Peyer's patch (tissue), 4 donors: ENCODE results near the gene ZBTB24. TPM values are rescaled to one million over a fixed set of nuclear protein-coding genes. Genes with fewer than 3 reads are reported as not detected.

ENCODE experiments used
- DNase-seq, 3 donors: peaks; one replicate each; pipeline ENCODE4 v3.0.0-alpha.2; 2017 to 2019
- H3K27ac ChIP-seq, 4 donors: fragments of 200-600 bp; sonication (generic); one replicate each; pipeline ENCODE4 v1.5.1; 2016 to 2019
- H3K27me3 ChIP-seq, 2 donors: fragments of 200-600 bp; sonication (generic); one replicate each; pipeline ENCODE4 v1.5.1; 2019
- H3K36me3 ChIP-seq, 3 donors: fragments of 200-600 bp; sonication (generic); one replicate each; pipeline ENCODE4 v1.5.1; 2016 to 2019
- H3K4me1 ChIP-seq, 4 donors: fragments of 200-600 bp; sonication (generic); one replicate each; pipeline ENCODE4 v1.5.1; 2016 to 2019
- H3K4me3 ChIP-seq, 4 donors: fragments of 200-600 bp; sonication (generic); 1 replicate in 3 of 4; 2 replicates in 1 of 4; pipeline ENCODE4 v1.5.1; 2016 to 2019; ENCODE audit warnings: mild to moderate bottlenecking in 1 of 4
- H3K9me3 ChIP-seq, 4 donors: fragments of 200-600 bp; sonication (generic); one replicate each; pipeline ENCODE4 v1.5.1; 2016 to 2019; ENCODE audit warnings: mild to moderate bottlenecking in 1 of 4
- POLR2A ChIP-seq, 2 donors: fragments of 450-650 bp; IDR thresholded peaks; one replicate each; pipeline ENCODE4 v1.5.1; 2017; ENCODE audit warnings: antibody characterized with exemption in 2 of 2, mild to moderate bottlenecking in 2 of 2, moderate library complexity in 2 of 2
- total RNA-seq, 4 donors: library from RNA; depleted of rRNA; stranded (reverse); fragments of >200 nt; gene quantifications; one replicate each; pipeline ENCODE4 v1.1.0, GENCODE V29; 2016
- TF ChIP-seq, protein P1 (sequence below), 6 experiments: fragments of 450-650 bp in 4 of 6; fragments of 200-600 bp in 2 of 6; sonication (generic) in 1 of 6; IDR thresholded peaks; one replicate each; pipeline ENCODE4 v1.5.1; 2017 to 2019; ENCODE audit warnings: antibody characterized with exemption in 6 of 6, mild to moderate bottlenecking in 3 of 6, moderate library complexity in 1 of 6

ZBTB24 gene
- total RNA-seq = 10 to 100 TPM in 2 of 4 donors, 1 to 10 TPM in 2; 6.7 to 11.6 (median 9.1) TPM

DNA sequence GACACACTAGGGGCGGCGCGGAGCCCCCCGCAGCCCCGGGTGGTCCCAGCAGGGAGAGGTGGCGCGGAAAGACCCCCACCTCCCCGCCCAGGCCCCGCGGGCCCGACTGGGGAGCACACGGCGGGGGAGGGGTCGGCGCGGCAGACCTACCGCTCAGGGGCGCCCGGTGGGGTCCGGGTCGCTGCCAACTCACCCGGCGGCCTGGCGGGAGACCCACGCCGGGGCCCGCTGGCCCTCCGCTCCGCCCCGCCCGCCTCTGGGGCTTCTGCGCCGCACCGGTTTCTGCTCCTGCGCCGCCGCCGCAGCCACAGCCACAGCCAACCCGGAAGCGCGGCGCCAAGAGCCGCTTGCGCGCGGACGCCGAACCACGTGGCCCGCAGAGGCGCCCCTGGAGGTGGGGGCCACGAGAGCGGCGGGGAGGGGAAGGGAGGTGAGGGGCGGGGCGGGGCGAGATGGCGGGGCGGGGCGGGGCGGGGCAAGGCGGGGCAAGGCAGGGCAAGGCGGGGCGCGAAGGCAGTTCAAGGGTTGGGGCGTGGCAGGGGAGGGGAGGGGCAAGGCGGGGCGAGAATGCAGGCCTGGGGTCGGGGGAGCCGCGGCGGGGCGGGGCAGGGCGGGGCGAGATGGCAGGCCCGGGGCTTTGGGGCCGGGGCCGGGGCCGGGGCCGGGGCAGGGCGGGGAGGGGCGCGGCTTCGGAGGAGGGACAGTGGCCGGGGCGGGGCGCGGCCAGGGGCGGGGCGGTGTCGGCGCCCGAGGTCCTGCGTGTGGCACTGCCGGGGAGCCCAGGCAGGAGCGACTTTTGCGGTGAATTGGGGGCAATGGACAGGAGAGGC, at the start of gene ZBTB24:
Gene ZBTB24 (minus strand): TSS at position 315 of the 830 bp plus-strand sequence. CDS start 1,193 bp downstream, outside the sequence.
- Histone ChIP-seq H3K27me3 (no peaks in the 10 kb centered on the region), H3K4me3 (peak within 1 kb of the TSS; percentile 80 to 99 (median 96)), H3K27ac (peak within 1 kb of the TSS; percentile 87 to 93 (median 90)), H3K9me3 (no peaks in the 10 kb centered on the region), H3K4me1 (peaks cover 0 to 36% (median 20%) of the 10 kb centered on the region in 4 donors), H3K36me3 (peaks cover 0 to 11% (median 0%) of the 10 kb centered on the region in 3 donors)
- TF ChIP-seq, protein P1, sequence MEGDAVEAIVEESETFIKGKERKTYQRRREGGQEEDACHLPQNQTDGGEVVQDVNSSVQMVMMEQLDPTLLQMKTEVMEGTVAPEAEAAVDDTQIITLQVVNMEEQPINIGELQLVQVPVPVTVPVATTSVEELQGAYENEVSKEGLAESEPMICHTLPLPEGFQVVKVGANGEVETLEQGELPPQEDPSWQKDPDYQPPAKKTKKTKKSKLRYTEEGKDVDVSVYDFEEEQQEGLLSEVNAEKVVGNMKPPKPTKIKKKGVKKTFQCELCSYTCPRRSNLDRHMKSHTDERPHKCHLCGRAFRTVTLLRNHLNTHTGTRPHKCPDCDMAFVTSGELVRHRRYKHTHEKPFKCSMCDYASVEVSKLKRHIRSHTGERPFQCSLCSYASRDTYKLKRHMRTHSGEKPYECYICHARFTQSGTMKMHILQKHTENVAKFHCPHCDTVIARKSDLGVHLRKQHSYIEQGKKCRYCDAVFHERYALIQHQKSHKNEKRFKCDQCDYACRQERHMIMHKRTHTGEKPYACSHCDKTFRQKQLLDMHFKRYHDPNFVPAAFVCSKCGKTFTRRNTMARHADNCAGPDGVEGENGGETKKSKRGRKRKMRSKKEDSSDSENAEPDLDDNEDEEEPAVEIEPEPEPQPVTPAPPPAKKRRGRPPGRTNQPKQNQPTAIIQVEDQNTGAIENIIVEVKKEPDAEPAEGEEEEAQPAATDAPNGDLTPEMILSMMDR (IDR thresholded peaks at IDR 0.05) = no peak
- peak; percentile 71 to 83 for TF ChIP-seq POLR2A (IDR thresholded peaks at IDR 0.05)
- peak; percentile 91 to 96 (median 96) for DNase-seq

GRCh38 chr6:109531446-109531845, 48.4 kb upstream of the ZBTB24 start:
- no peaks in the 10 kb centered on the region for H3K27me3 ChIP-seq
- H3K36me3 ChIP-seq = no peaks in the 10 kb centered on the region
- TF ChIP-seq POLR2A (IDR thresholded peaks at IDR 0.05) = no peak
- TF ChIP-seq, protein P1 (IDR thresholded peaks at IDR 0.05) = no peak
- H3K27ac ChIP-seq = no peak overlapping the region
- no peak for DNase-seq
- H3K4me3 ChIP-seq = no peak overlapping the region
- no peaks in the 10 kb centered on the region for H3K4me1 ChIP-seq
- H3K9me3 ChIP-seq = no peaks in the 10 kb centered on the region

DNA sequence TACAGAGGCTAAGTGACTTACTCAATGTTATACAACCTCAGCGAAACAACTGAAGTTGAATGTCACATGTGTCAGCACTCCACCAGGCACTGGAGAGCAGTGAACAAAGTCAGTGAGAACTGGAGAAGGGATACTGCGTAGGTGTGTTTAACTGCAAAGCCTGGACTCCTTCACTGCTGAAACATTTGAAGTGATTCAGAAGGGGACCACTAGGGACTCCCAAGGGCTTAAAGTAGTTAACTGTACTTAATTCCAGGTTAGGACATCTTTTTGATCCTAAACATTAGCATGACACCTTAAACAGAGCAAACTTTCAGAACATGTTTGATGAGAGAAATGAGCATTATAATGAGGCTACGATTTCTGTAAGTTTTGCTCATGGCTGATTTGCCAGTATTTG, 45.0 kb upstream of the ZBTB24 start:
- no peak overlapping the region for H3K4me3 ChIP-seq
- no peaks in the 10 kb centered on the region for H3K36me3 ChIP-seq
- H3K9me3 ChIP-seq = no peaks in the 10 kb centered on the region
- DNase-seq = no peak
- H3K27me3 ChIP-seq = no peaks in the 10 kb centered on the region
- H3K4me1 ChIP-seq = no peaks in the 10 kb centered on the region
- H3K27ac ChIP-seq = no peak overlapping the region
- TF ChIP-seq, protein P1 (IDR thresholded peaks at IDR 0.05) = no peak
- TF ChIP-seq POLR2A (IDR thresholded peaks at IDR 0.05) = no peak

- Histone ChIP-seq H3K4me1 (no peaks in the 10 kb centered on the region), H3K4me3 (no peak overlapping the region), H3K27ac (no peak overlapping the region), H3K27me3 (no peaks in the 10 kb centered on the region), H3K9me3 (no peaks in the 10 kb centered on the region), H3K36me3 (no peaks in the 10 kb centered on the region)
- TF ChIP-seq, protein P1 (IDR thresholded peaks at IDR 0.05) = peak in 4 of 6 experiments; percentile 52 to 71 (median 62)
- no peak for TF ChIP-seq POLR2A (IDR thresholded peaks at IDR 0.05)
- peak; percentile 23 to 65 (median 48) for DNase-seq
Measured at GRCh38 chr6:109526905-109527628, 44.0 kb upstream of the ZBTB24 start.

GRCh38 chr6:109524129-109524528, 41.1 kb upstream of the ZBTB24 start:
- no peaks in the 10 kb centered on the region for H3K36me3 ChIP-seq
- no peaks in the 10 kb centered on the region for H3K9me3 ChIP-seq
- TF ChIP-seq, protein P1 (IDR thresholded peaks at IDR 0.05) = no peak
- no peak for TF ChIP-seq POLR2A (IDR thresholded peaks at IDR 0.05)
- DNase-seq = no peak
- no peaks in the 10 kb centered on the region for H3K4me1 ChIP-seq
- no peak overlapping the region for H3K4me3 ChIP-seq
- H3K27ac ChIP-seq = no peak overlapping the region
- no peaks in the 10 kb centered on the region for H3K27me3 ChIP-seq
